GM19025 (cell line): ENCODE data around the gene KRT16.

Source experiments
- ATAC-seq: cut with Tn5 transposase; IDR thresholded peaks from one replicate; pipeline ENCODE4 v1.9.1; 2021; ENCODE audit warnings: mild to moderate bottlenecking, low read depth, moderate library complexity; ENCODE audit not compliant: unreplicated experiment

KRT16 gene

GRCh38 chr17:41563607-41564170, 48.9 kb downstream of the KRT16 start:
- no peak for ATAC-seq

- ATAC-seq: no peak
Observed at GRCh38 chr17:41561554-41561953, 51.0 kb downstream of the KRT16 start.
